GM23248 (cell line): Measurements from ENCODE around the gene SLC34A1. TPM values are rescaled to one million over a fixed set of nuclear protein-coding genes. Genes with fewer than 3 reads are reported as not detected.
"Not testable (repeated sequence)": the region's sequence is repeated elsewhere in the genome, so short reads cannot be mapped to it uniquely, and the experiment has no call there.

Source experiments
- DNase-seq: peaks from one replicate; pipeline ENCODE4 v3.0.0-alpha.2; 2015
- H2AFZ ChIP-seq: fragments of 200-600 bp; sonication (generic); 2 replicates; pipeline ENCODE4 v1.6.1; 2016; ENCODE audit warnings: antibody characterized with exemption
- H3F3A ChIP-seq: fragments of 200-600 bp; sonication (generic); 2 replicates; pipeline ENCODE4 v1.6.1; 2016; ENCODE audit warnings: mild to moderate bottlenecking, antibody characterized with exemption, mixed run types; ENCODE audit not compliant: insufficient read depth
- H3K27ac ChIP-seq: fragments of 200-600 bp; sonication (generic); 2 replicates; pipeline ENCODE4 v1.5.1; 2016; ENCODE audit warnings: mild to moderate bottlenecking
- H3K27me3 ChIP-seq: fragments of 200-600 bp; sonication (generic); replicated peaks from 2 replicates; pipeline ENCODE4 v1.6.1; 2016; ENCODE audit warnings: mild to moderate bottlenecking; ENCODE audit not compliant: insufficient read depth
- H3K36me3 ChIP-seq: fragments of 200-600 bp; sonication (generic); 2 replicates; pipeline ENCODE4 v1.6.1; 2016; ENCODE audit warnings: low read depth, mild to moderate bottlenecking
- H3K4me1 ChIP-seq: fragments of 200-600 bp; sonication (generic); 2 replicates; pipeline ENCODE4 v1.6.1; 2016; ENCODE audit warnings: mild to moderate bottlenecking; ENCODE audit not compliant: insufficient read depth
- H3K4me2 ChIP-seq: fragments of 200-600 bp; sonication (generic); one replicate; pipeline ENCODE4 v1.6.1; 2016; ENCODE audit warnings: mild to moderate bottlenecking; ENCODE audit not compliant: unreplicated experiment
- H3K4me3 ChIP-seq: fragments of 200-600 bp; sonication (generic); 2 replicates; pipeline ENCODE4 v1.5.1; 2016; ENCODE audit warnings: mild to moderate bottlenecking
- H3K79me2 ChIP-seq: fragments of 200-600 bp; sonication (generic); 2 replicates; pipeline ENCODE4 v1.6.1; 2016; ENCODE audit warnings: mild to moderate bottlenecking; ENCODE audit not compliant: insufficient read depth
- H3K9ac ChIP-seq: fragments of 200-600 bp; sonication (generic); 2 replicates; pipeline ENCODE4 v1.6.1; 2016; ENCODE audit warnings: mild to moderate bottlenecking
- H3K9me2 ChIP-seq: fragments of 200-600 bp; sonication (generic); 2 replicates; pipeline ENCODE4 v1.6.1; 2016; ENCODE audit warnings: mixed run types, mild to moderate bottlenecking, moderate library complexity; ENCODE audit not compliant: insufficient read depth
- H3K9me3 ChIP-seq: fragments of 200-600 bp; sonication (generic); one replicate; pipeline ENCODE4 v1.6.1; 2017; ENCODE audit warnings: low read depth
- H4K20me1 ChIP-seq: fragments of 200-600 bp; sonication (generic); 2 replicates; pipeline ENCODE4 v1.6.0; 2016; ENCODE audit not compliant: insufficient read depth
- EZH2 ChIP-seq: fragments of 200-600 bp; sonication (generic); IDR thresholded peaks from 2 replicates; pipeline ENCODE4 v1.6.1; 2018; ENCODE audit warnings: antibody characterized with exemption, mild to moderate bottlenecking; ENCODE audit not compliant: insufficient read depth, poor library complexity, severe bottlenecking
- EZH2phosphoT487 ChIP-seq: fragments of 200-600 bp; sonication (generic); IDR thresholded peaks from 2 replicates; pipeline ENCODE4 v1.6.1; 2018; ENCODE audit warnings: antibody characterized with exemption, moderate library complexity, mild to moderate bottlenecking, low read depth; ENCODE audit not compliant: insufficient read depth
- WGBS, 2 experiments: methylation state at CpG; one replicate each; pipeline ENCODE4 v1.1.6; 2015 to 2017; ENCODE audit warnings: low lambda C conversion rate in 2 of 2, low coverage in 1 of 2; ENCODE audit errors: missing lambda C conversion rate in 2 of 2; 5-methylcytosine and 5-hydroxymethylcytosine counted together
- in situ Hi-C: fragments of 300-500 bp; cut with MboI; formaldehyde crosslinking; loops from 2 replicates; pipeline ENCODE4 v1.15.0; 2020
- polyA plus RNA-seq: library from polyadenylated mRNA; unstranded; fragments of >200 nt; fragmentation: Nextera tagmentation; extraction: Ambion mirVana; gene quantifications from 2 replicates; pipeline ENCODE4 v1.2.1, GENCODE V29; 2016
- total RNA-seq: library from RNA; depleted of rRNA; stranded (reverse); fragments of >200 nt; shearing (Covaris generic); gene quantifications from 2 replicates; pipeline ENCODE4 v1.2.3, GENCODE V29; 2014

The SLC34A1 gene
- total and polyA plus RNA-seq, 2 experiments from 2014 or later: not detected

GRCh38 chr5:177336603-177337494 lies 47.4 kb upstream of the SLC34A1 start:
- H3K27ac ChIP-seq: no peak overlapping the region
- no peaks in the 10 kb centered on the region for H3K27me3 ChIP-seq
- no peak for DNase-seq
- H3K36me3 ChIP-seq: peaks cover 4% of the 10 kb centered on the region; the same call in 1 of the 2 replicates
- no peaks in the 10 kb centered on the region for H4K20me1 ChIP-seq
- no peaks in the 10 kb centered on the region for H3K9me3 ChIP-seq
- no peak overlapping the region for H3K4me2 ChIP-seq
- H3K9me2 ChIP-seq: no peaks in the 10 kb centered on the region
- H3F3A ChIP-seq: no peaks in the 10 kb centered on the region
- peaks cover 33% of the 10 kb centered on the region for H3K79me2 ChIP-seq
- 94 to 96% methylated on average over 30 to 35 of the region's 36 CpGs for WGBS, 2 experiments
- no peak for TF ChIP-seq EZH2phosphoT487
- TF ChIP-seq EZH2: no peak
- H3K4me1 ChIP-seq: no peaks in the 10 kb centered on the region
- H3K4me3 ChIP-seq: no peak overlapping the region
- no peak overlapping the region for H2AFZ ChIP-seq
- no peak overlapping the region for H3K9ac ChIP-seq
- in situ Hi-C loops: no loop called here

- H3K9me3 ChIP-seq: no peaks in the 10 kb centered on the region
- no peaks in the 10 kb centered on the region for H3K9me2 ChIP-seq
- in situ Hi-C loops: no loop called here
- no peak overlapping the region for H2AFZ ChIP-seq
- H3K36me3 ChIP-seq: peaks cover 4% of the 10 kb centered on the region
- WGBS, 2 experiments: 93 to 96% methylated on average over 16 to 22 of the region's 22 CpGs
- H4K20me1 ChIP-seq: no peaks in the 10 kb centered on the region
- no peak overlapping the region for H3K27ac ChIP-seq
- no peaks in the 10 kb centered on the region for H3K4me1 ChIP-seq
- no peak overlapping the region for H3K4me2 ChIP-seq
- H3K79me2 ChIP-seq: peaks cover 49% of the 10 kb centered on the region
- H3F3A ChIP-seq: no peaks in the 10 kb centered on the region
- H3K9ac ChIP-seq: no peak overlapping the region
- TF ChIP-seq EZH2phosphoT487 (no peak), EZH2 (no peak)
- no peak overlapping the region for H3K4me3 ChIP-seq
- DNase-seq: no peak
- no peaks in the 10 kb centered on the region for H3K27me3 ChIP-seq
Measured at GRCh38 chr5:177338251-177339106, 45.8 kb upstream of the SLC34A1 start.

GRCh38 chr5:177339107-177339638 lies 45.1 kb upstream of the SLC34A1 start:
- Histone ChIP-seq H3K36me3 (no peaks in the 10 kb centered on the region; the same call in none of the 2 replicates), H3K4me2 (no peak overlapping the region), H4K20me1 (no peaks in the 10 kb centered on the region), H3K4me1 (no peaks in the 10 kb centered on the region), H3K9me3 (no peaks in the 10 kb centered on the region), H3F3A (no peaks in the 10 kb centered on the region), H3K27me3 (no peaks in the 10 kb centered on the region), H3K9ac (no peak overlapping the region), H3K9me2 (no peaks in the 10 kb centered on the region), H2AFZ (no peak overlapping the region), H3K79me2 (peaks cover 56% of the 10 kb centered on the region), H3K4me3 (no peak overlapping the region), H3K27ac (no peak overlapping the region)
- DNase-seq: no peak
- in situ Hi-C loops: no loop called here
- TF ChIP-seq EZH2 (no peak), EZH2phosphoT487 (no peak)
- 75 to 77% methylated on average over 11 of the region's 11 CpGs for WGBS, 2 experiments

GRCh38 chr5:177343000-177343399 lies 41.2 kb upstream of the SLC34A1 start:
- DNase-seq, in situ Hi-C loops, H3K9me3 ChIP-seq, H2AFZ ChIP-seq, H3K9ac ChIP-seq, H3K27ac ChIP-seq, H3K4me3 ChIP-seq, H3K4me1 ChIP-seq, H4K20me1 ChIP-seq, H3K9me2 ChIP-seq, H3K27me3 ChIP-seq, H3K36me3 ChIP-seq, H3F3A ChIP-seq, H3K4me2 ChIP-seq: not testable (repeated sequence)
- 92 to 96% methylated on average over 14 of the region's 14 CpGs for WGBS, 2 experiments
- H3K79me2 ChIP-seq: peaks cover 94% of the 10 kb centered on the region
